RPMI8226 (cell line): ENCODE data around the gene GLDC.

Source experiments
- DNase-seq: peaks from one replicate; pipeline ENCODE4 v3.0.0-alpha.2; 2015

GLDC gene

DNA sequence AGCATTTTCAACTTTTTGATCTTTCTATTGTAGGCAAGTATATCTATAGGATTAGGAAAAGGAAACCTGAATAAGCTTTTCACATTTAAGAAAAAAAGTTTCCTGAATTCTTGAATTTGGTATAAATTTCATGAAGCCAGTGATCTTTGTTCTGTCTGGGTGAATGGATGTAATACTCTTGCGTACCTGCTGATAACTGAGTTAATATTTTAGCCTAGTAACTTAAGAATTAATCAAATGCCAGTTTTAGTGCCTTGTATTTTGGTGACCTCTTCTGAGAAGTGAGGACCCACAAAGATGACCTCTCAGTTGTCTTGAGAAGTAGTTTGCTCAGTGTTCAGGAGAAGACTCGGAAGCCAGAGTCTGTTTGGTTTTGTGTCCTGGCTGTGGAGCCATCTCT lies 154.7 kb downstream of the GLDC start:
- DNase-seq = no peak

DNA sequence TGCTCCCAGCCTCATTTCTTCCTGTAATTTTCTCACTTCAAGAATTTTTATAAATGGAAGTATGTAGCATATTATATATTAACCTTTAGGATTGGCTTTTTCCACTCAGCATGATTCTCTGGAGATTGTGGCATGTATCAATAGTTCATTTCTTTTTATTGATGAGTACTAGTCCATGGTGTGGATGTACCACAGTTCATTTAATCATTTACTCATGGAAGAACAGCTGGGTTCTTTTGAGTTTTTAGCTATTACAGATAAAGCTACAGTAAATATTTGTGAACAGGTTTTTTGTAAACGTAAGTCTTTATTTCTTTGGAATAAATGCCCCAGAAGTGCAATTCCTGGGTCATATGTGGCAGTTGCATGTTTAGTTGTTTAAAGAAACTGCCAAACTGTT lies 156.4 kb downstream of the GLDC start:
- DNase-seq = no peak

DNA sequence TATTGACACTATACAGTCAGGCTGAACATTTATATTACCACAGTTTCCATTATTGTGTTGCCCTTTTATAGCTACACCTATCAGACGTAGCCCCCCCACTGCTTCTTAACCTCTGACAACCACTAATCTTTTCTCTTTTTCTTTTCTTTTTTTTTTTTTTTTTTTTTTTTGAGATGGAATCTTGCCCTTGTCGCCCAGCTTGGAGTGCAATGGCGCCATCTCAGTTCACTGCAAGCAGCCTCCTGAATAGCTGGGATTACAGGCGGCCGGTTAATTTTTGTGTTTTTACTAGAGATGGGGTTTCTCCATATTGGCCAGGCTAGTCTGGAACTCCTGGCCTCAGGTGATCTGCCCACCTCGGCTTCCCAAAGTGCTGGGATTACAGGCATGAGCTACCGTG lies 157.1 kb downstream of the GLDC start:
- DNase-seq = no peak

- no peak for DNase-seq
Measured at GRCh38 chr9:6484210-6484609, 161.3 kb downstream of the GLDC start.
